Suprapubic skin (tissue), 4 donors: ENCODE data around the gene SETBP1.

ENCODE experiments used
- CTCF ChIP-seq, 2 donors: fragments of 200-600 bp in 1 of 2; fragments of 450-650 bp in 1 of 2; sonication (generic) in 1 of 2; IDR thresholded peaks; one replicate each; pipeline ENCODE4 v1.5.1; 2016 to 2019; ENCODE audit warnings: antibody characterized with exemption in 2 of 2, mild to moderate bottlenecking in 1 of 2, moderate library complexity in 1 of 2
- POLR2A ChIP-seq, 2 donors: fragments of 450-650 bp; IDR thresholded peaks; one replicate each; pipeline ENCODE4 v1.6.1; 2017; ENCODE audit warnings: antibody characterized with exemption in 2 of 2, mild to moderate bottlenecking in 2 of 2, moderate library complexity in 2 of 2
- POLR2AphosphoS5 ChIP-seq, 3 donors: sonication (generic); formaldehyde crosslinking; IDR thresholded peaks; one replicate each; pipeline ENCODE4 v1.6.1; 2017; ENCODE audit warnings: antibody characterized with exemption in 3 of 3

GRCh38 chr18:45108754-45109153, 428.1 kb downstream of the SETBP1 start:
- no peak for TF ChIP-seq CTCF (IDR thresholded peaks at IDR 0.05)
- TF ChIP-seq POLR2A (IDR thresholded peaks at IDR 0.05), result no peak
- TF ChIP-seq POLR2AphosphoS5 (IDR thresholded peaks at IDR 0.05), result no peak
